ENCODE measurements around the gene SH3RF1. TPM values are rescaled to one million over a fixed set of nuclear protein-coding genes. Genes with fewer than 3 reads are reported as not detected.
A peak's percentile ranks its signal among the peaks of the same experiment; 100 is the strongest.

Gene SH3RF1
- total and polyA plus RNA-seq, 4 donors, result 5.3 to 33.1 (median 16.3) TPM

GRCh38 chr4:169163947-169164668, 106.6 kb downstream of the SH3RF1 start:
- Histone ChIP-seq H3K4me1 (ENCODE audit: control insufficient read depth in 5 of 5, insufficient read depth in 5 of 5, low read length in 5 of 5) (peaks cover 0 to 33% (median 6%) of the 10 kb centered on the region in 5 donors), H3K4me3 (no peak overlapping the region), H3K9me3 (ENCODE audit: control insufficient read depth in 4 of 4, insufficient read depth in 3 of 4, low read length in 3 of 4) (no peaks in the 10 kb centered on the region), H3K36me3 (ENCODE audit: control insufficient read depth in 4 of 4, insufficient read depth in 4 of 4, low read length in 4 of 4) (no peaks in the 10 kb centered on the region), H3K27ac (ENCODE audit: low read depth in 1 of 2, low read length in 1 of 2) (no peak overlapping the region), H3K9ac (ENCODE audit: insufficient read depth in 1 of 2, low read length in 2 of 2) (no peak overlapping the region), H3K27me3 (ENCODE audit: control insufficient read depth in 3 of 3, insufficient read depth in 3 of 3, low read length in 2 of 3) (no peaks in the 10 kb centered on the region)
- DNase-seq (no peak), ATAC-seq (ENCODE audit: insufficient read depth, low FRiP score) (no peak)
- no peak for TF ChIP-seq CTCF (IDR thresholded peaks at IDR 0.05; ENCODE audit: control extremely low read depth, extremely low read depth)

GRCh38 chr4:169163495-169163894, 107.3 kb downstream of the SH3RF1 start:
- no peaks in the 10 kb centered on the region for H3K27me3 ChIP-seq (ENCODE audit: control insufficient read depth in 3 of 3, insufficient read depth in 3 of 3, low read length in 2 of 3)
- H3K4me1 ChIP-seq (ENCODE audit: control insufficient read depth in 5 of 5, insufficient read depth in 5 of 5, low read length in 5 of 5), result peaks cover 0 to 34% (median 6%) of the 10 kb centered on the region in 5 donors
- DNase-seq, result no peak
- WGBS, 2 donors, result 88 to 95% methylated on average over 4 of the region's 4 CpGs
- H3K27ac ChIP-seq (ENCODE audit: low read depth in 1 of 2, low read length in 1 of 2), result no peak overlapping the region
- TF ChIP-seq CTCF (IDR thresholded peaks at IDR 0.05; ENCODE audit: control extremely low read depth, extremely low read depth), result no peak
- ATAC-seq (ENCODE audit: insufficient read depth, low FRiP score), result no peak
- H3K9ac ChIP-seq (ENCODE audit: insufficient read depth in 1 of 2, low read length in 2 of 2), result no peak overlapping the region
- no peak overlapping the region for H3K4me3 ChIP-seq
- H3K9me3 ChIP-seq (ENCODE audit: control insufficient read depth in 4 of 4, insufficient read depth in 3 of 4, low read length in 3 of 4), result no peaks in the 10 kb centered on the region
- no peaks in the 10 kb centered on the region for H3K36me3 ChIP-seq (ENCODE audit: control insufficient read depth in 4 of 4, insufficient read depth in 4 of 4, low read length in 4 of 4)

DNA sequence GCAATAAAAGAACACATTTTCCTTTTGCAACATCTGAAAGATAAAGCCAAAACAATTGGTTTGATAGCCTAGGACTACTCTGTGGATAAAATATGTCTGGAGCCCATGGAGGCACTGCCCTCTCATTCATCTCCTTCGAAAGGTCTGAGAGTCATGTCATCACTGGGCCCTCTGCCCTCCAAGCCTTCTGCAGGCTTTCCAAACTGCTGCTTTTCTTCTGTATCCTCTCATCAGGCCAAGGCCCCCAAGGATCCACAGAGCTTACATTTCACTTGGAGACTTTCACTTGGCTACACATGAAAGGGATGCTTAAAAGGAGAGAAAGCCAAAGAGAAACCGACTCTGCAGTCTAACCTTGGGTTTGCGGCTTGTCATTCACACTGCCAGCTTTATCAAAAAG, 109.9 kb downstream of the SH3RF1 start:
- peak; percentile 52 to 83 (median 82) for DNase-seq
- Histone ChIP-seq H3K9me3 (ENCODE audit: control insufficient read depth in 4 of 4, insufficient read depth in 3 of 4, low read length in 3 of 4) (no peaks in the 10 kb centered on the region), H3K27ac (ENCODE audit: low read depth in 1 of 2, low read length in 1 of 2) (no peak overlapping the region), H3K4me1 (ENCODE audit: control insufficient read depth in 5 of 5, insufficient read depth in 5 of 5, low read length in 5 of 5) (peaks cover 0 to 35% (median 3%) of the 10 kb centered on the region in 5 donors), H3K4me3 (no peak overlapping the region), H3K36me3 (ENCODE audit: control insufficient read depth in 4 of 4, insufficient read depth in 4 of 4, low read length in 4 of 4) (no peaks in the 10 kb centered on the region), H3K9ac (ENCODE audit: insufficient read depth in 1 of 2, low read length in 2 of 2) (no peak overlapping the region), H3K27me3 (ENCODE audit: control insufficient read depth in 3 of 3, insufficient read depth in 3 of 3, low read length in 2 of 3) (no peaks in the 10 kb centered on the region)
- ATAC-seq (ENCODE audit: insufficient read depth, low FRiP score), result no peak
- WGBS, 2 donors, result 73 to 85% methylated on average over 3 of the region's 3 CpGs
- TF ChIP-seq CTCF (IDR thresholded peaks at IDR 0.05; ENCODE audit: control extremely low read depth, extremely low read depth), result no peak

Data from lung (tissue), 12 donors.